Measurements from ENCODE around the gene ALG3.

Gene ALG3

GRCh38 chr3:184192889-184193288 lies 55.9 kb downstream of the ALG3 start:
- DNase-seq = no peak

Data from CD4-positive, alpha-beta T cell treated with Interleukin-4 for 4 hours (primary cell).